Hepatocyte (in vitro differentiated cells): ENCODE data around the gene DALRD3. TPM values are rescaled to one million over a fixed set of nuclear protein-coding genes. Genes with fewer than 3 reads are reported as not detected.
A peak's percentile ranks its signal among the peaks of the same experiment; 100 is the strongest.

Experiments
- DNase-seq: peaks from one replicate; pipeline ENCODE4 v3.0.0-alpha.2; 2016; ENCODE audit warnings: low spot score
- H2AFZ ChIP-seq: fragments of 200-600 bp; sonication (generic); 2 replicates; pipeline ENCODE4 v1.6.0; 2016; ENCODE audit warnings: antibody characterized with exemption, mild to moderate bottlenecking
- H3K27ac ChIP-seq: fragments of 200-600 bp; sonication (generic); 2 replicates; pipeline ENCODE4 v1.5.1; 2016; ENCODE audit warnings: mild to moderate bottlenecking
- H3K27me3 ChIP-seq: fragments of 200-600 bp; sonication (generic); 2 replicates; pipeline ENCODE4 v1.6.1; 2016
- H3K36me3 ChIP-seq: fragments of 200-600 bp; sonication (generic); replicated peaks from 2 replicates; pipeline ENCODE4 v1.5.1; 2016; ENCODE audit warnings: low read depth; ENCODE audit not compliant: insufficient read depth
- H3K4me1 ChIP-seq: fragments of 200-600 bp; sonication (generic); 2 replicates; pipeline ENCODE4 v1.5.1; 2016; ENCODE audit warnings: mild to moderate bottlenecking, moderate library complexity; ENCODE audit not compliant: insufficient read depth
- H3K4me2 ChIP-seq: fragments of 200-600 bp; sonication (generic); 2 replicates; pipeline ENCODE4 v1.6.0; 2016
- H3K4me3 ChIP-seq: fragments of 200-600 bp; sonication (generic); 2 replicates; pipeline ENCODE4 v1.5.1; 2016; ENCODE audit warnings: mild to moderate bottlenecking
- H3K79me2 ChIP-seq: fragments of 200-600 bp; sonication (generic); 2 replicates; pipeline ENCODE4 v1.6.0; 2017; ENCODE audit warnings: mild to moderate bottlenecking
- H3K9me2 ChIP-seq: fragments of 200-600 bp; sonication (generic); replicated peaks from 2 replicates; pipeline ENCODE4 v1.6.0; 2017; ENCODE audit warnings: mild to moderate bottlenecking; ENCODE audit not compliant: insufficient read depth
- H3K9me3 ChIP-seq: fragments of 200-600 bp; sonication (generic); 2 replicates; pipeline ENCODE4 v1.5.1; 2016; ENCODE audit warnings: low read depth, mild to moderate bottlenecking
- H4K20me1 ChIP-seq: fragments of 200-600 bp; sonication (generic); 2 replicates; pipeline ENCODE4 v1.6.0; 2016; ENCODE audit warnings: mild to moderate bottlenecking; ENCODE audit not compliant: insufficient read depth, poor library complexity, severe bottlenecking
- EZH2 ChIP-seq: fragments of 200-600 bp; sonication (generic); IDR thresholded peaks from 2 replicates; pipeline ENCODE4 v1.6.1; 2016; ENCODE audit warnings: antibody characterized with exemption, mild to moderate bottlenecking, borderline replicate concordance
- EZH2phosphoT487 ChIP-seq: fragments of 200-600 bp; sonication (generic); IDR thresholded peaks from one replicate; pipeline ENCODE4 v1.6.1; 2018; ENCODE audit warnings: antibody characterized with exemption, mild to moderate bottlenecking, low read depth, moderate library complexity; ENCODE audit not compliant: unreplicated experiment, severe bottlenecking
- WGBS: methylation state at CpG from one replicate; pipeline ENCODE4 v1.1.6; 2016; ENCODE audit warnings: low lambda C conversion rate; ENCODE audit errors: missing lambda C conversion rate; 5-methylcytosine and 5-hydroxymethylcytosine counted together
- microRNA counts: library from miRNA; unstranded; fragments of <30 nt; microRNA quantifications from one replicate; lab custom pipeline; 2017
- microRNA-seq: library from miRNA; unstranded; fragments of <30 nt; microRNA quantifications from one replicate; pipeline ENCODE4, GENCODE V29; 2017
- polyA plus RNA-seq: library from polyadenylated mRNA; unstranded; fragments of >200 nt; fragmentation: Nextera tagmentation; extraction: Ambion mirVana; gene quantifications from 2 replicates; pipeline ENCODE4 v1.2.1, GENCODE V29; 2016
- small RNA-seq: library from RNA; depleted of rRNA; stranded (forward); fragments of <200 nt; gene quantifications from one replicate; pipeline ENCODE3, GENCODE V24; 2014
- total RNA-seq: library from RNA; depleted of rRNA; stranded (reverse); fragments of >200 nt; gene quantifications from 2 replicates; pipeline ENCODE4 v1.2.3, GENCODE V29; 2014
- TF ChIP-seq, protein P1 (sequence below): fragments of 200-600 bp; sonication (generic); IDR thresholded peaks from 2 replicates; pipeline ENCODE4 v1.5.1; 2016; ENCODE audit warnings: antibody characterized with exemption, mild to moderate bottlenecking; ENCODE audit not compliant: poor library complexity

DALRD3 gene
- total and polyA plus RNA-seq, 2 experiments from 2014 or later = 27.0 to 29.3 TPM

DNA sequence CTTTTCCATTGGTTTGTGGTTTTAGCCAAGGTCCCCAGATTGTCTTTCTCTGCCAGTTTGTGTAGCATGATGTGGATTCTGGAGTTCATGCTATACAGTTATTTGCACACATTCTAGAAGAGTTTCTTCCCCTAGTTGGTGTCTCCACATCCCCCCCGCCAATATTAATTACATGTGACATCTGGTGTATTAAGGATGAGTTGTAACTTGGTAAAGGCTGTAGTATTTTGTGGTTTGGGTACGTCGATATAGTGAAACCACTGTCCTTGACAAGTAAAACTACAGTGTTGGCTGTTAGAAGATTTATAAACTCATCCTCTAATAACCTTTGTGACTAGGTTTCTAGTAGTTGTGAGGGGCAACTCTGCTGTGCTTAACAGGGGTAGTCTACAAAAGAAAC, 52.0 kb downstream of the DALRD3 start:
- no peak overlapping the region for H3K4me2 ChIP-seq
- no peak overlapping the region for H2AFZ ChIP-seq
- H3K27ac ChIP-seq = no peak overlapping the region
- WGBS = 95% methylated on average over 3 of the region's 3 CpGs
- no peaks in the 10 kb centered on the region for H3K9me2 ChIP-seq
- TF ChIP-seq EZH2 (no peak), EZH2phosphoT487 (no peak)
- TF ChIP-seq, protein P1, sequence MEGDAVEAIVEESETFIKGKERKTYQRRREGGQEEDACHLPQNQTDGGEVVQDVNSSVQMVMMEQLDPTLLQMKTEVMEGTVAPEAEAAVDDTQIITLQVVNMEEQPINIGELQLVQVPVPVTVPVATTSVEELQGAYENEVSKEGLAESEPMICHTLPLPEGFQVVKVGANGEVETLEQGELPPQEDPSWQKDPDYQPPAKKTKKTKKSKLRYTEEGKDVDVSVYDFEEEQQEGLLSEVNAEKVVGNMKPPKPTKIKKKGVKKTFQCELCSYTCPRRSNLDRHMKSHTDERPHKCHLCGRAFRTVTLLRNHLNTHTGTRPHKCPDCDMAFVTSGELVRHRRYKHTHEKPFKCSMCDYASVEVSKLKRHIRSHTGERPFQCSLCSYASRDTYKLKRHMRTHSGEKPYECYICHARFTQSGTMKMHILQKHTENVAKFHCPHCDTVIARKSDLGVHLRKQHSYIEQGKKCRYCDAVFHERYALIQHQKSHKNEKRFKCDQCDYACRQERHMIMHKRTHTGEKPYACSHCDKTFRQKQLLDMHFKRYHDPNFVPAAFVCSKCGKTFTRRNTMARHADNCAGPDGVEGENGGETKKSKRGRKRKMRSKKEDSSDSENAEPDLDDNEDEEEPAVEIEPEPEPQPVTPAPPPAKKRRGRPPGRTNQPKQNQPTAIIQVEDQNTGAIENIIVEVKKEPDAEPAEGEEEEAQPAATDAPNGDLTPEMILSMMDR = no peak
- no peaks in the 10 kb centered on the region for H3K4me1 ChIP-seq
- H4K20me1 ChIP-seq = no peaks in the 10 kb centered on the region
- H3K9me3 ChIP-seq = no peaks in the 10 kb centered on the region
- no peak for DNase-seq
- no peaks in the 10 kb centered on the region for H3K79me2 ChIP-seq
- H3K4me3 ChIP-seq = no peak overlapping the region
- no peaks in the 10 kb centered on the region for H3K27me3 ChIP-seq
- H3K36me3 ChIP-seq = no peaks in the 10 kb centered on the region

MicroRNAs encoded within 50 kb of the gene (microRNA counts, 767-probe panel; counts per million panel counts)
- microRNA hsa-miR-191-5p (lab: Ali Mortazavi, UCI) (11,199 counts per million, percentile 90 among the panel's probes with 10 or more counts), microRNA hsa-miR-425-5p (lab: Ali Mortazavi, UCI) (995 counts per million, percentile 2 among the panel's probes with 10 or more counts)

Small RNA genes within 50 kb of the gene (microRNA-seq; reads per million reads assigned to microRNA genes)
- 28,037 reads per million, percentile 98 among the genes with 10 or more reads in this experiment for gene MIR191
- 5,357 reads per million, percentile 91 among the genes with 10 or more reads in this experiment for gene MIR425

Small RNA genes within 50 kb of the gene (small RNA-seq; reads per million reads assigned to genes)
- gene MIR191 = 7,213 reads per million, percentile 100 among the genes with 10 or more reads in this experiment
- gene MIR425 = 140 reads per million, percentile 98 among the genes with 10 or more reads in this experiment

Other genes with a start within 250 kb of the DALRD3 start
- 29.7 and 33.9 TPM in 2 replicates for gene PRKAR2A, start 170.7 kb downstream of the DALRD3 start, total RNA-seq
- 9.0 and 10.8 TPM in 2 replicates for gene PRKAR2A, start 170.7 kb downstream of the DALRD3 start, polyA plus RNA-seq
- 59.1 and 61.3 TPM in 2 replicates for gene SLC25A20, start 119.7 kb downstream of the DALRD3 start, total RNA-seq
- gene SLC25A20, start 119.7 kb downstream of the DALRD3 start, polyA plus RNA-seq = 38.0 and 46.0 TPM in 2 replicates
- 58.7 and 60.9 TPM in 2 replicates for gene ARIH2, start 99.7 kb downstream of the DALRD3 start, total RNA-seq
- gene ARIH2, start 99.7 kb downstream of the DALRD3 start, polyA plus RNA-seq = 41.7 and 45.3 TPM in 2 replicates
- 39.4 and 42.5 TPM in 2 replicates for gene P4HTM, start 28.3 kb downstream of the DALRD3 start, total RNA-seq
- 84.0 and 85.3 TPM in 2 replicates for gene P4HTM, start 28.3 kb downstream of the DALRD3 start, polyA plus RNA-seq
- 124 and 157 TPM in 2 replicates for gene WDR6, start 11.2 kb downstream of the DALRD3 start, total RNA-seq
- gene WDR6, start 11.2 kb downstream of the DALRD3 start, polyA plus RNA-seq = 190 and 215 TPM in 2 replicates
- 58.7 and 70.7 TPM in 2 replicates for gene NDUFAF3, start 3.5 kb upstream of the DALRD3 start, total RNA-seq
- 140 and 173 TPM in 2 replicates for gene NDUFAF3, start 3.5 kb upstream of the DALRD3 start, polyA plus RNA-seq
- 180 and 184 TPM in 2 replicates for gene IMPDH2, start 10.8 kb upstream of the DALRD3 start, total RNA-seq
- 115 TPM in 2 replicates for gene IMPDH2, start 10.8 kb upstream of the DALRD3 start, polyA plus RNA-seq
- gene QRICH1, start 75.5 kb upstream of the DALRD3 start, total RNA-seq = 57.7 and 79.9 TPM in 2 replicates
- gene QRICH1, start 75.5 kb upstream of the DALRD3 start, polyA plus RNA-seq = 38.2 and 42.6 TPM in 2 replicates
- gene QARS1, start 86.2 kb upstream of the DALRD3 start, total RNA-seq = 206 and 232 TPM in 2 replicates
- gene QARS1, start 86.2 kb upstream of the DALRD3 start, polyA plus RNA-seq = 104 and 112 TPM in 2 replicates
- 44.2 and 44.6 TPM in 2 replicates for gene USP19, start 102.2 kb upstream of the DALRD3 start, total RNA-seq
- 31.4 and 32.7 TPM in 2 replicates for gene USP19, start 102.2 kb upstream of the DALRD3 start, polyA plus RNA-seq
- gene LAMB2, start 114.5 kb upstream of the DALRD3 start, total RNA-seq = 343 and 396 TPM in 2 replicates
- 437 and 474 TPM in 2 replicates for gene LAMB2, start 114.5 kb upstream of the DALRD3 start, polyA plus RNA-seq
- gene CCDC71, start 147.8 kb upstream of the DALRD3 start, total RNA-seq = 36.5 and 40.9 TPM in 2 replicates
- 0.09 and 0.60 TPM in 2 replicates for gene CCDC71, start 147.8 kb upstream of the DALRD3 start, polyA plus RNA-seq
- 54.6 and 72.0 TPM in 2 replicates for gene KLHDC8B, start 153.0 kb upstream of the DALRD3 start, total RNA-seq
- gene KLHDC8B, start 153.0 kb upstream of the DALRD3 start, polyA plus RNA-seq = 86.4 and 97.1 TPM in 2 replicates